HCT116 (cell line): Measurements from ENCODE around the gene SGPP2. TPM values are rescaled to one million over a fixed set of nuclear protein-coding genes. Genes with fewer than 3 reads are reported as not detected.

Experiments used
- ATAC-seq: fragments of 200-7000 bp; cut with Tn5 transposase; 2 replicates; pipeline ENCODE4 v1.9.1; 2020; ENCODE audit warnings: mild to moderate bottlenecking, moderate library complexity
- BruUV-seq: library from RNA; stranded (reverse); fragments of 400-500 nt; replicated peaks from 2 replicates; lab custom pipeline; 2021; lab: Mats Ljungman, UMichigan
- CTCF ChIA-PET: fragments of 300-600 bp; sonication (Branson Sonifier 250); formaldehyde crosslinking; loops from one replicate; lab custom pipeline; 2021; ENCODE audit warnings: antibody characterized with exemption; lab: Charles Lee
- POLR2A ChIA-PET: fragments of 300-600, 350-600 bp; sonication (Branson Sonifier 250); formaldehyde crosslinking; loops from one replicate; lab custom pipeline; 2021; ENCODE audit warnings: antibody characterized with exemption; lab: Charles Lee
- RAD21 ChIA-PET, 2 experiments: fragments of 300-600 bp; sonication (Branson Sonifier 250); formaldehyde crosslinking; loops; one replicate each; lab custom pipeline; 2023; ENCODE audit warnings: low total read pairs in 2 of 2; ENCODE audit not compliant: uncharacterized antibody in 2 of 2, unreplicated experiment in 2 of 2, low non-redundant PET in 1 of 2; lab: Charles Lee
- DNase-seq: peaks from one replicate; pipeline ENCODE4 v3.0.0-alpha.2; 2010; ENCODE audit warnings: low read depth, low spot score
- H2AFZ ChIP-seq: fragments of 200-600 bp; shearing (Covaris generic), sonication (generic); 2 replicates; pipeline ENCODE4 v1.6.1; 2017; ENCODE audit warnings: low read depth, mixed run types, mixed read lengths, antibody characterized with exemption, low read length; ENCODE audit not compliant: poor library complexity, severe bottlenecking
- H3K27ac ChIP-seq: 2 replicates; pipeline ENCODE4 v1.5.1; 2012; ENCODE audit warnings: low read depth, low read length
- H3K27me3 ChIP-seq: fragments of 200-600 bp; sonication (generic); 2 replicates; pipeline ENCODE4 v1.6.1; 2016; ENCODE audit warnings: mixed run types, low read length, mixed read lengths; ENCODE audit not compliant: insufficient read depth
- H3K36me3 ChIP-seq, 2 experiments: fragments of 200-500 bp in 1 of 2; fragments of 200-600 bp in 1 of 2; sonication (Bioruptor generic) in 1 of 2; sonication (generic) in 1 of 2; 2 replicates each; pipeline versions ENCODE4 v1.5.1 to v1.6.1; 2014 to 2016; ENCODE audit warnings: low read length in 2 of 2, inconsistent platforms in 1 of 2, mixed read lengths in 1 of 2, mixed run types in 1 of 2; ENCODE audit not compliant: insufficient read depth in 2 of 2, control insufficient read depth in 1 of 2
- H3K4me1 ChIP-seq, 2 experiments: fragments of 200-600 bp in 1 of 2; sonication (generic) in 1 of 2; 2 replicates each; pipeline versions ENCODE4 v1.5.1 to v1.6.1; 2012 to 2017; ENCODE audit warnings: low read length in 2 of 2, inconsistent platforms in 1 of 2, mild to moderate bottlenecking in 1 of 2, mixed read lengths in 1 of 2, mixed run types in 1 of 2, moderate library complexity in 1 of 2; ENCODE audit not compliant: insufficient read depth in 2 of 2, control insufficient read depth in 1 of 2
- H3K4me2 ChIP-seq: fragments of 200-600 bp; sonication (generic); 2 replicates; pipeline ENCODE4 v1.6.1; 2017; ENCODE audit warnings: mixed run types, low read length, mixed read lengths
- H3K4me3 ChIP-seq, 2 experiments: fragments of 200-600 bp in 1 of 2; sonication (generic) in 1 of 2; replicated peaks in 1 of 2; 2 replicates each; pipeline ENCODE4 v1.5.1; 2011 to 2016; ENCODE audit warnings: low read length in 2 of 2, control low read depth in 1 of 2, low read depth in 1 of 2, mild to moderate bottlenecking in 1 of 2, mixed read lengths in 1 of 2, mixed run types in 1 of 2
- H3K79me2 ChIP-seq: fragments of 200-600 bp; sonication (generic); 2 replicates; pipeline ENCODE4 v1.6.1; 2017; ENCODE audit warnings: mild to moderate bottlenecking, mixed run types, low read length, moderate library complexity, mixed read lengths; ENCODE audit not compliant: insufficient read depth
- H3K9ac ChIP-seq: fragments of 200-600 bp; sonication (generic); 2 replicates; pipeline ENCODE4 v1.6.1; 2016; ENCODE audit warnings: low read length, mixed read lengths
- H3K9me2 ChIP-seq: fragments of 200-600 bp; sonication (generic), shearing (Covaris generic); 2 replicates; pipeline ENCODE4 v1.6.1; 2017; ENCODE audit warnings: mixed run types, mild to moderate bottlenecking, moderate library complexity; ENCODE audit not compliant: insufficient read depth
- H3K9me3 ChIP-seq, 2 experiments: fragments of 200-500 bp in 1 of 2; fragments of 200-600 bp in 1 of 2; sonication (Bioruptor generic) in 1 of 2; sonication (generic) in 1 of 2; 2 replicates each; pipeline ENCODE4 v1.6.1; 2014 to 2017; ENCODE audit warnings: low read length in 2 of 2, mixed read lengths in 2 of 2, inconsistent platforms in 1 of 2, low read depth in 1 of 2, mild to moderate bottlenecking in 1 of 2, mixed run types in 1 of 2, moderate library complexity in 1 of 2; ENCODE audit not compliant: control insufficient read depth in 1 of 2, insufficient read depth in 1 of 2
- H4K20me1 ChIP-seq: fragments of 200-600 bp; sonication (generic), shearing (Covaris generic); 2 replicates; pipeline ENCODE4 v1.6.1; 2017; ENCODE audit warnings: mixed run types, mild to moderate bottlenecking, moderate library complexity; ENCODE audit not compliant: insufficient read depth
- CEBPB ChIP-seq: IDR thresholded peaks from 2 replicates; pipeline ENCODE4 v1.6.1; 2012; ENCODE audit warnings: low read depth
- ELF1 ChIP-seq: IDR thresholded peaks from 2 replicates; pipeline ENCODE4 v1.6.1; 2012; ENCODE audit warnings: low read depth, borderline replicate concordance
- EZH2 ChIP-seq: fragments of 200-600 bp; sonication (generic); IDR thresholded peaks from 2 replicates; pipeline ENCODE4 v1.6.1; 2017; ENCODE audit warnings: antibody characterized with exemption, mixed run types
- FOSL1 ChIP-seq: IDR thresholded peaks from 2 replicates; pipeline ENCODE4 v1.6.1; 2012; ENCODE audit warnings: low read depth
- JUND ChIP-seq: IDR thresholded peaks from 2 replicates; pipeline ENCODE4 v1.6.1; 2012
- POLR2A ChIP-seq: IDR thresholded peaks from 2 replicates; pipeline ENCODE4 v1.7.0; 2011; ENCODE audit warnings: borderline replicate concordance; ENCODE audit not compliant: insufficient read depth, insufficient read length; ENCODE audit errors: extremely low read depth
- POLR2AphosphoS5 ChIP-seq: IDR thresholded peaks from 2 replicates; pipeline ENCODE4 v1.6.1; 2011; ENCODE audit warnings: mild to moderate bottlenecking, low read depth, low read length, moderate library complexity
- RAD21 ChIP-seq: IDR thresholded peaks from 2 replicates; pipeline ENCODE4 v1.6.1; 2012; ENCODE audit warnings: low read depth, mild to moderate bottlenecking
- SIN3A ChIP-seq: IDR thresholded peaks from 2 replicates; pipeline ENCODE4 v1.6.1; 2012; ENCODE audit warnings: low read depth
- SP1 ChIP-seq: IDR thresholded peaks from 2 replicates; pipeline ENCODE4 v1.6.1; 2012; ENCODE audit warnings: low read depth
- SRF ChIP-seq: IDR thresholded peaks from 2 replicates; pipeline ENCODE4 v1.6.1; 2012; ENCODE audit warnings: low read depth
- TCF7L2 ChIP-seq: IDR thresholded peaks from 2 replicates; pipeline ENCODE4 v1.7.0; 2011; ENCODE audit warnings: borderline replicate concordance, inconsistent platforms; ENCODE audit not compliant: insufficient read depth, insufficient read length; ENCODE audit errors: extremely low read depth
- YY1 ChIP-seq: IDR thresholded peaks from 2 replicates; pipeline ENCODE4 v1.6.1; 2011; ENCODE audit warnings: low read length, low read depth, moderate library complexity, mild to moderate bottlenecking; ENCODE audit not compliant: insufficient replicate concordance; ENCODE audit errors: extremely low read depth
- ZFX ChIP-seq: fragments of 450-650 bp; IDR thresholded peaks from 2 replicates; pipeline ENCODE4 v1.6.1; 2017
- ZNF274 ChIP-seq: fragments of 200-500 bp; sonication (Bioruptor generic); IDR thresholded peaks from 2 replicates; pipeline ENCODE4 v1.6.1; 2014; ENCODE audit warnings: mild to moderate bottlenecking, low read depth, low read length, inconsistent platforms
- intact Hi-C: fragments of 100-400 bp; cut with micrococcal nuclease; formaldehyde crosslinking; loops from 2 replicates; pipeline ENCODE4 v1.10.0; 2022
- total RNA-seq: library from RNA; stranded (reverse); gene quantifications from one replicate; pipeline ENCODE4 v1.2.1, GENCODE V29; 2021; ENCODE audit not compliant: unreplicated experiment
- TF ChIP-seq, protein P1 (sequence below): IDR thresholded peaks from 2 replicates; pipeline ENCODE4 v1.6.1; 2012
- TF ChIP-seq, protein P2 (sequence below): IDR thresholded peaks from 2 replicates; pipeline ENCODE4 v1.6.1; 2012
- TF ChIP-seq, protein P3 (sequence below): IDR thresholded peaks from 2 replicates; pipeline ENCODE4 v1.6.1; 2012; ENCODE audit warnings: low read depth

SGPP2 gene
- total RNA-seq, 1 experiment from 2014 or later, result 1.6 TPM

DNA sequence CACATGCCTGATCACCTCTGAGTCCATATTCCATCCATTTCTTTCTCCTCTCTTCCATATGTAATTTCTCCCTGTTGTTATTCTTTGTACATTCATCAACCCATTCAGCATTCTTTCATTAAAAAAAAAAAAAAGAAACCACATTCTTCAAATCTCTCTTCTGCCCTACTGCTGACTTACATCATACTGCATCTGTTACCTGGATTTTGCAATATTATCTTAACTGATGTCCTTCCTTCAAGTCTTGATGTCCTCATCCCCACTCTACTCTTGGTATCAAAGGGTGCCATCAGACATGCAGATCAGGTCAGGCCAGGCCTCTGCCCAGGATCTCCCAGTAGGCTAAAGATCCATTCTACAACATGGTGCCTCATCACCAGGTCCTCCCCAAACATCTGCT lies 90.6 kb downstream of the SGPP2 start:
- Histone ChIP-seq H3K79me2 (no peaks in the 10 kb centered on the region), H3K4me3 (no peak overlapping the region), H2AFZ (no peak overlapping the region), H3K36me3 (no peaks in the 10 kb centered on the region), H4K20me1 (no peaks in the 10 kb centered on the region), H3K27me3 (peaks cover 23% of the 10 kb centered on the region; the same call in 1 of the 2 replicates)
- ChIA-PET POLR2A (no interaction called here), CTCF (no interaction called here)
- no TSS peak for BruUV-seq
- no peak for ATAC-seq
- no peak for TF ChIP-seq JUND
- TF ChIP-seq TCF7L2, result no peak
- no peak for TF ChIP-seq SIN3A
- no peak for TF ChIP-seq EZH2
- TF ChIP-seq CEBPB, result no peak
- no peak for TF ChIP-seq POLR2AphosphoS5
- no peak for TF ChIP-seq ELF1
- TF ChIP-seq ZNF274, result no peak
- TF ChIP-seq ZFX, result no peak
- TF ChIP-seq, protein P1, sequence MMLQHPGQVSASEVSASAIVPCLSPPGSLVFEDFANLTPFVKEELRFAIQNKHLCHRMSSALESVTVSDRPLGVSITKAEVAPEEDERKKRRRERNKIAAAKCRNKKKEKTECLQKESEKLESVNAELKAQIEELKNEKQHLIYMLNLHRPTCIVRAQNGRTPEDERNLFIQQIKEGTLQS, result no peak
- TF ChIP-seq, protein P2, sequence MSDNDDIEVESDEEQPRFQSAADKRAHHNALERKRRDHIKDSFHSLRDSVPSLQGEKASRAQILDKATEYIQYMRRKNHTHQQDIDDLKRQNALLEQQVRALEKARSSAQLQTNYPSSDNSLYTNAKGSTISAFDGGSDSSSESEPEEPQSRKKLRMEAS, result no peak
- TF ChIP-seq POLR2A, result no peak
- no peak for TF ChIP-seq FOSL1
- TF ChIP-seq YY1, result no peak
- TF ChIP-seq, protein P3, sequence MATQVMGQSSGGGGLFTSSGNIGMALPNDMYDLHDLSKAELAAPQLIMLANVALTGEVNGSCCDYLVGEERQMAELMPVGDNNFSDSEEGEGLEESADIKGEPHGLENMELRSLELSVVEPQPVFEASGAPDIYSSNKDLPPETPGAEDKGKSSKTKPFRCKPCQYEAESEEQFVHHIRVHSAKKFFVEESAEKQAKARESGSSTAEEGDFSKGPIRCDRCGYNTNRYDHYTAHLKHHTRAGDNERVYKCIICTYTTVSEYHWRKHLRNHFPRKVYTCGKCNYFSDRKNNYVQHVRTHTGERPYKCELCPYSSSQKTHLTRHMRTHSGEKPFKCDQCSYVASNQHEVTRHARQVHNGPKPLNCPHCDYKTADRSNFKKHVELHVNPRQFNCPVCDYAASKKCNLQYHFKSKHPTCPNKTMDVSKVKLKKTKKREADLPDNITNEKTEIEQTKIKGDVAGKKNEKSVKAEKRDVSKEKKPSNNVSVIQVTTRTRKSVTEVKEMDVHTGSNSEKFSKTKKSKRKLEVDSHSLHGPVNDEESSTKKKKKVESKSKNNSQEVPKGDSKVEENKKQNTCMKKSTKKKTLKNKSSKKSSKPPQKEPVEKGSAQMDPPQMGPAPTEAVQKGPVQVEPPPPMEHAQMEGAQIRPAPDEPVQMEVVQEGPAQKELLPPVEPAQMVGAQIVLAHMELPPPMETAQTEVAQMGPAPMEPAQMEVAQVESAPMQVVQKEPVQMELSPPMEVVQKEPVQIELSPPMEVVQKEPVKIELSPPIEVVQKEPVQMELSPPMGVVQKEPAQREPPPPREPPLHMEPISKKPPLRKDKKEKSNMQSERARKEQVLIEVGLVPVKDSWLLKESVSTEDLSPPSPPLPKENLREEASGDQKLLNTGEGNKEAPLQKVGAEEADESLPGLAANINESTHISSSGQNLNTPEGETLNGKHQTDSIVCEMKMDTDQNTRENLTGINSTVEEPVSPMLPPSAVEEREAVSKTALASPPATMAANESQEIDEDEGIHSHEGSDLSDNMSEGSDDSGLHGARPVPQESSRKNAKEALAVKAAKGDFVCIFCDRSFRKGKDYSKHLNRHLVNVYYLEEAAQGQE, result no peak
- TF ChIP-seq SRF, result no peak
- no peak for TF ChIP-seq SP1
- TF ChIP-seq RAD21, result no peak
- TF ChIP-seq, all 23 proteins: peak for 0
- peaks cover 0 to 14% of the 10 kb centered on the region in 2 experiments; a peak in 1 of 4 replicates for H3K4me1 ChIP-seq
- H3K9me3 ChIP-seq, result no peaks in the 10 kb centered on the region
- no peak overlapping the region for H3K27ac ChIP-seq
- no peaks in the 10 kb centered on the region for H3K9me2 ChIP-seq
- no peak overlapping the region for H3K9ac ChIP-seq
- no peak overlapping the region for H3K4me2 ChIP-seq
- no peak for DNase-seq
- intact Hi-C loops, result no loop called here
- RAD21 ChIA-PET, result no interaction called here
